ENCODE results near the gene ALAS1. TPM values are rescaled to one million over a fixed set of nuclear protein-coding genes. Genes with fewer than 3 reads are reported as not detected.

ALAS1 gene
- total and polyA plus RNA-seq, 9 of the 15 experiments (the other 6 are each of a cell fraction or from before 2014, with no cell fraction given): 21.4 to 49.5 (median 34.4) TPM

DNA sequence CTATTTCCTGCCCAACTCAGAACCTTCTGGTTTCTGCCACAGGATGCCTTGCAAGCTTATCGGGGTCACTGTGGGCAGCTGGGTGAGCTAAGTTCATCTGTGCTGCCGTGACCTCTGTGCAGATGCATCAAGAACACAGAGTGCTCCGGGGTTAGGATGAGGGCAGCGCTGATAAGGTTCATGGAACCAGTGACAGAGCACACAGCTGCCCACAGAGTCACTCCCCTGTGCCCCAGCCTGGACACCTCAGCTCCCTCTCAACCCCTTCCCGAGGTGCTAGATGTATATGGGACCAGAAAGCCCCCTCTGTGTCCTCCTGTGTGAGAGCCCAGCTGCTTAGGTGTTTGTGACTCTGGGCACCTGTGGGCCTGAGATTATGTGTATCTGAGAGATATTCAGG, 15.8 kb upstream of the ALAS1 start (continued):
- TF ChIP-seq, protein P1, sequence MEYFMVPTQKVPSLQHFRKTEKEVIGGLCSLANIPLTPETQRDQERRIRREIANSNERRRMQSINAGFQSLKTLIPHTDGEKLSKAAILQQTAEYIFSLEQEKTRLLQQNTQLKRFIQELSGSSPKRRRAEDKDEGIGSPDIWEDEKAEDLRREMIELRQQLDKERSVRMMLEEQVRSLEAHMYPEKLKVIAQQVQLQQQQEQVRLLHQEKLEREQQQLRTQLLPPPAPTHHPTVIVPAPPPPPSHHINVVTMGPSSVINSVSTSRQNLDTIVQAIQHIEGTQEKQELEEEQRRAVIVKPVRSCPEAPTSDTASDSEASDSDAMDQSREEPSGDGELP (CRISPR knock-in tag; IDR thresholded peaks at IDR 0.05; ENCODE audit: borderline replicate concordance): no peak; the same call in 1 of the 2 replicates
- no peak for TF ChIP-seq SMARCE1 (IDR thresholded peaks at IDR 0.05)
- no peak for TF ChIP-seq POLR2B (IDR thresholded peaks at IDR 0.05; ENCODE audit: low read depth, partially characterized antibody)
- TF ChIP-seq, protein P2, sequence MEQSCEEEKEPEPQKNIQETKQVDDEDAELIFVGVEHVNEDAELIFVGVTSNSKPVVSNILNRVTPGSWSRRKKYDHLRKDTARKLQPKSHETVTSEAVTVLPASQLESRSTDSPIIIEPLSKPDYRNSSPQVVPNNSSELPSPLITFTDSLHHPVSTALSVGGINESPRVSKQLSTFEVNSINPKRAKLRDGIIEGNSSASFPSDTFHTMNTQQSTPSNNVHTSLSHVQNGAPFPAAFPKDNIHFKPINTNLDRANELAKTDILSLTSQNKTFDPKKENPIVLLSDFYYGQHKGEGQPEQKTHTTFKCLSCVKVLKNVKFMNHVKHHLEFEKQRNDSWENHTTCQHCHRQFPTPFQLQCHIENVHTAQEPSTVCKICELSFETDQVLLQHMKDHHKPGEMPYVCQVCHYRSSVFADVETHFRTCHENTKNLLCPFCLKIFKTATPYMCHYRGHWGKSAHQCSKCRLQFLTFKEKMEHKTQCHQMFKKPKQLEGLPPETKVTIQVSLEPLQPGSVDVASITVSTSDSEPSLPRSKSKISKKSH (CRISPR knock-in tag; IDR thresholded peaks at IDR 0.05): no peak
- TF ChIP-seq, protein P3, sequence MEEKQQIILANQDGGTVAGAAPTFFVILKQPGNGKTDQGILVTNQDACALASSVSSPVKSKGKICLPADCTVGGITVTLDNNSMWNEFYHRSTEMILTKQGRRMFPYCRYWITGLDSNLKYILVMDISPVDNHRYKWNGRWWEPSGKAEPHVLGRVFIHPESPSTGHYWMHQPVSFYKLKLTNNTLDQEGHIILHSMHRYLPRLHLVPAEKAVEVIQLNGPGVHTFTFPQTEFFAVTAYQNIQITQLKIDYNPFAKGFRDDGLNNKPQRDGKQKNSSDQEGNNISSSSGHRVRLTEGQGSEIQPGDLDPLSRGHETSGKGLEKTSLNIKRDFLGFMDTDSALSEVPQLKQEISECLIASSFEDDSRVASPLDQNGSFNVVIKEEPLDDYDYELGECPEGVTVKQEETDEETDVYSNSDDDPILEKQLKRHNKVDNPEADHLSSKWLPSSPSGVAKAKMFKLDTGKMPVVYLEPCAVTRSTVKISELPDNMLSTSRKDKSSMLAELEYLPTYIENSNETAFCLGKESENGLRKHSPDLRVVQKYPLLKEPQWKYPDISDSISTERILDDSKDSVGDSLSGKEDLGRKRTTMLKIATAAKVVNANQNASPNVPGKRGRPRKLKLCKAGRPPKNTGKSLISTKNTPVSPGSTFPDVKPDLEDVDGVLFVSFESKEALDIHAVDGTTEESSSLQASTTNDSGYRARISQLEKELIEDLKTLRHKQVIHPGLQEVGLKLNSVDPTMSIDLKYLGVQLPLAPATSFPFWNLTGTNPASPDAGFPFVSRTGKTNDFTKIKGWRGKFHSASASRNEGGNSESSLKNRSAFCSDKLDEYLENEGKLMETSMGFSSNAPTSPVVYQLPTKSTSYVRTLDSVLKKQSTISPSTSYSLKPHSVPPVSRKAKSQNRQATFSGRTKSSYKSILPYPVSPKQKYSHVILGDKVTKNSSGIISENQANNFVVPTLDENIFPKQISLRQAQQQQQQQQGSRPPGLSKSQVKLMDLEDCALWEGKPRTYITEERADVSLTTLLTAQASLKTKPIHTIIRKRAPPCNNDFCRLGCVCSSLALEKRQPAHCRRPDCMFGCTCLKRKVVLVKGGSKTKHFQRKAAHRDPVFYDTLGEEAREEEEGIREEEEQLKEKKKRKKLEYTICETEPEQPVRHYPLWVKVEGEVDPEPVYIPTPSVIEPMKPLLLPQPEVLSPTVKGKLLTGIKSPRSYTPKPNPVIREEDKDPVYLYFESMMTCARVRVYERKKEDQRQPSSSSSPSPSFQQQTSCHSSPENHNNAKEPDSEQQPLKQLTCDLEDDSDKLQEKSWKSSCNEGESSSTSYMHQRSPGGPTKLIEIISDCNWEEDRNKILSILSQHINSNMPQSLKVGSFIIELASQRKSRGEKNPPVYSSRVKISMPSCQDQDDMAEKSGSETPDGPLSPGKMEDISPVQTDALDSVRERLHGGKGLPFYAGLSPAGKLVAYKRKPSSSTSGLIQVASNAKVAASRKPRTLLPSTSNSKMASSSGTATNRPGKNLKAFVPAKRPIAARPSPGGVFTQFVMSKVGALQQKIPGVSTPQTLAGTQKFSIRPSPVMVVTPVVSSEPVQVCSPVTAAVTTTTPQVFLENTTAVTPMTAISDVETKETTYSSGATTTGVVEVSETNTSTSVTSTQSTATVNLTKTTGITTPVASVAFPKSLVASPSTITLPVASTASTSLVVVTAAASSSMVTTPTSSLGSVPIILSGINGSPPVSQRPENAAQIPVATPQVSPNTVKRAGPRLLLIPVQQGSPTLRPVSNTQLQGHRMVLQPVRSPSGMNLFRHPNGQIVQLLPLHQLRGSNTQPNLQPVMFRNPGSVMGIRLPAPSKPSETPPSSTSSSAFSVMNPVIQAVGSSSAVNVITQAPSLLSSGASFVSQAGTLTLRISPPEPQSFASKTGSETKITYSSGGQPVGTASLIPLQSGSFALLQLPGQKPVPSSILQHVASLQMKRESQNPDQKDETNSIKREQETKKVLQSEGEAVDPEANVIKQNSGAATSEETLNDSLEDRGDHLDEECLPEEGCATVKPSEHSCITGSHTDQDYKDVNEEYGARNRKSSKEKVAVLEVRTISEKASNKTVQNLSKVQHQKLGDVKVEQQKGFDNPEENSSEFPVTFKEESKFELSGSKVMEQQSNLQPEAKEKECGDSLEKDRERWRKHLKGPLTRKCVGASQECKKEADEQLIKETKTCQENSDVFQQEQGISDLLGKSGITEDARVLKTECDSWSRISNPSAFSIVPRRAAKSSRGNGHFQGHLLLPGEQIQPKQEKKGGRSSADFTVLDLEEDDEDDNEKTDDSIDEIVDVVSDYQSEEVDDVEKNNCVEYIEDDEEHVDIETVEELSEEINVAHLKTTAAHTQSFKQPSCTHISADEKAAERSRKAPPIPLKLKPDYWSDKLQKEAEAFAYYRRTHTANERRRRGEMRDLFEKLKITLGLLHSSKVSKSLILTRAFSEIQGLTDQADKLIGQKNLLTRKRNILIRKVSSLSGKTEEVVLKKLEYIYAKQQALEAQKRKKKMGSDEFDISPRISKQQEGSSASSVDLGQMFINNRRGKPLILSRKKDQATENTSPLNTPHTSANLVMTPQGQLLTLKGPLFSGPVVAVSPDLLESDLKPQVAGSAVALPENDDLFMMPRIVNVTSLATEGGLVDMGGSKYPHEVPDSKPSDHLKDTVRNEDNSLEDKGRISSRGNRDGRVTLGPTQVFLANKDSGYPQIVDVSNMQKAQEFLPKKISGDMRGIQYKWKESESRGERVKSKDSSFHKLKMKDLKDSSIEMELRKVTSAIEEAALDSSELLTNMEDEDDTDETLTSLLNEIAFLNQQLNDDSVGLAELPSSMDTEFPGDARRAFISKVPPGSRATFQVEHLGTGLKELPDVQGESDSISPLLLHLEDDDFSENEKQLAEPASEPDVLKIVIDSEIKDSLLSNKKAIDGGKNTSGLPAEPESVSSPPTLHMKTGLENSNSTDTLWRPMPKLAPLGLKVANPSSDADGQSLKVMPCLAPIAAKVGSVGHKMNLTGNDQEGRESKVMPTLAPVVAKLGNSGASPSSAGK (IDR thresholded peaks at IDR 0.05): no peak
- TF ChIP-seq CBFA2T3 (IDR thresholded peaks at IDR 0.05): peak; percentile 59
- peak; percentile 77 for TF ChIP-seq ESRRA (IDR thresholded peaks at IDR 0.05; ENCODE audit: borderline replicate concordance, low read depth)
- no peak for TF ChIP-seq ZNF444 (CRISPR knock-in tag; IDR thresholded peaks at IDR 0.05)
- TF ChIP-seq ZNF41 (CRISPR knock-in tag; conservative IDR thresholded peaks at IDR 0.05): no peak
- TF ChIP-seq, protein P4, sequence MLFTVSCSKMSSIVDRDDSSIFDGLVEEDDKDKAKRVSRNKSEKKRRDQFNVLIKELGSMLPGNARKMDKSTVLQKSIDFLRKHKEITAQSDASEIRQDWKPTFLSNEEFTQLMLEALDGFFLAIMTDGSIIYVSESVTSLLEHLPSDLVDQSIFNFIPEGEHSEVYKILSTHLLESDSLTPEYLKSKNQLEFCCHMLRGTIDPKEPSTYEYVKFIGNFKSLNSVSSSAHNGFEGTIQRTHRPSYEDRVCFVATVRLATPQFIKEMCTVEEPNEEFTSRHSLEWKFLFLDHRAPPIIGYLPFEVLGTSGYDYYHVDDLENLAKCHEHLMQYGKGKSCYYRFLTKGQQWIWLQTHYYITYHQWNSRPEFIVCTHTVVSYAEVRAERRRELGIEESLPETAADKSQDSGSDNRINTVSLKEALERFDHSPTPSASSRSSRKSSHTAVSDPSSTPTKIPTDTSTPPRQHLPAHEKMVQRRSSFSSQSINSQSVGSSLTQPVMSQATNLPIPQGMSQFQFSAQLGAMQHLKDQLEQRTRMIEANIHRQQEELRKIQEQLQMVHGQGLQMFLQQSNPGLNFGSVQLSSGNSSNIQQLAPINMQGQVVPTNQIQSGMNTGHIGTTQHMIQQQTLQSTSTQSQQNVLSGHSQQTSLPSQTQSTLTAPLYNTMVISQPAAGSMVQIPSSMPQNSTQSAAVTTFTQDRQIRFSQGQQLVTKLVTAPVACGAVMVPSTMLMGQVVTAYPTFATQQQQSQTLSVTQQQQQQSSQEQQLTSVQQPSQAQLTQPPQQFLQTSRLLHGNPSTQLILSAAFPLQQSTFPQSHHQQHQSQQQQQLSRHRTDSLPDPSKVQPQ (CRISPR knock-in tag; IDR thresholded peaks at IDR 0.05; ENCODE audit: borderline replicate concordance): no peak
- TF ChIP-seq SUPT5H (IDR thresholded peaks at IDR 0.05): no peak
- TF ChIP-seq ZNF184 (CRISPR knock-in tag; IDR thresholded peaks at IDR 0.05): no peak
- TF ChIP-seq ZNF584 (CRISPR knock-in tag; IDR thresholded peaks at IDR 0.05; ENCODE audit: low read depth): no peak

Measured in K562 (cell line).